HG03135 (cell line): ENCODE data around the gene STKLD1.

Experiments
- ATAC-seq: cut with Tn5 transposase; IDR thresholded peaks from one replicate; pipeline ENCODE4 v1.9.1; 2021; ENCODE audit warnings: mild to moderate bottlenecking, moderate library complexity; ENCODE audit not compliant: unreplicated experiment

The STKLD1 gene

GRCh38 chr9:133405508-133406438 lies 29.6 kb downstream of the STKLD1 start:
- ATAC-seq, result no peak

GRCh38 chr9:133406480-133407307 lies 30.5 kb downstream of the STKLD1 start:
- ATAC-seq, result no peak

- no peak for ATAC-seq
Measured at GRCh38 chr9:133408042-133408441, 31.9 kb downstream of the STKLD1 start.

- no peak for ATAC-seq
Measured at GRCh38 chr9:133415170-133415569, 39.0 kb downstream of the STKLD1 start.

GRCh38 chr9:133417541-133418461 lies 41.6 kb downstream of the STKLD1 start, which contains the start of gene REXO4:
REXO4 (minus strand) TSS chr9:133418010; CDS start chr9:133417844, 166 bp downstream.
- ATAC-seq, result peak; percentile 61

- ATAC-seq, result no peak
Measured at GRCh38 chr9:133419005-133419404, 42.8 kb downstream of the STKLD1 start.

GRCh38 chr9:133420392-133420827 lies 44.2 kb downstream of the STKLD1 start:
- ATAC-seq, result no peak

GRCh38 chr9:133421615-133422542 lies 45.7 kb downstream of the STKLD1 start, which contains the start of gene ADAMTS13:
ADAMTS13 (plus strand) TSS chr9:133422367; CDS start chr9:133422444, 77 bp downstream.
- no peak for ATAC-seq

- no peak for ATAC-seq
Measured at GRCh38 chr9:133423216-133423615, 47.0 kb downstream of the STKLD1 start.

- ATAC-seq, result no peak
Measured at GRCh38 chr9:133424187-133424586, 48.0 kb downstream of the STKLD1 start.

GRCh38 chr9:133425049-133425632 lies 49.0 kb downstream of the STKLD1 start:
- ATAC-seq, result no peak

- ATAC-seq, result no peak
Measured at GRCh38 chr9:133426011-133426410, 49.8 kb downstream of the STKLD1 start.

- no peak for ATAC-seq
Measured at GRCh38 chr9:133427658-133428348, 51.6 kb downstream of the STKLD1 start.

- no peak for ATAC-seq
Measured at GRCh38 chr9:133428617-133429101, 52.5 kb downstream of the STKLD1 start.

- ATAC-seq, result no peak
Measured at GRCh38 chr9:133429214-133429613, 53.0 kb downstream of the STKLD1 start.

GRCh38 chr9:133429641-133430161 lies 53.5 kb downstream of the STKLD1 start:
- no peak for ATAC-seq

GRCh38 chr9:133430244-133430643 lies 54.1 kb downstream of the STKLD1 start:
- ATAC-seq, result no peak

- no peak for ATAC-seq
Measured at GRCh38 chr9:133433351-133433843, 57.2 kb downstream of the STKLD1 start.
